ENCODE data around the gene DPP6.

Gene DPP6

DNA sequence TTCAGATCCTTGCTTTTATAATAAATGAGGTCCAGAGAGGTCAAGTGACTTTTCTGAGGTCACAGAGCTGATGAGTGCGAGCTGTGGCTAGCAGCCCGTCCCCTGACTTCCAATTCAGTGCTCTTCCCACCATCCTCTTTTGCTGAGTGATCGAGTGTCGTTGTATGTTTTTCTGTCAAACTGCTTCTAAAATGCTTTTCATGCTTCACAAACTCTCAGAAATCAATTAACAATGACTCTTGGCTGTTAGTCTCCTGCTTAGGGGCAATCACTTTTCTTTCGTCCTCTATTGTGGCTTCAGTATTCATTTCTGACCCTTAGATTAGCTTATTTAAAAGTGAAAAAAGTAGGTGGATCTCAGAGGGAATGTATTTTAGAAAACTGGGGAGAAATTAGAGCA lies 423.7 kb downstream of the DPP6 start:
- no peak overlapping the region for H3K4me3 ChIP-seq (ENCODE audit: low read depth, low read length)
- TF ChIP-seq, protein P1, sequence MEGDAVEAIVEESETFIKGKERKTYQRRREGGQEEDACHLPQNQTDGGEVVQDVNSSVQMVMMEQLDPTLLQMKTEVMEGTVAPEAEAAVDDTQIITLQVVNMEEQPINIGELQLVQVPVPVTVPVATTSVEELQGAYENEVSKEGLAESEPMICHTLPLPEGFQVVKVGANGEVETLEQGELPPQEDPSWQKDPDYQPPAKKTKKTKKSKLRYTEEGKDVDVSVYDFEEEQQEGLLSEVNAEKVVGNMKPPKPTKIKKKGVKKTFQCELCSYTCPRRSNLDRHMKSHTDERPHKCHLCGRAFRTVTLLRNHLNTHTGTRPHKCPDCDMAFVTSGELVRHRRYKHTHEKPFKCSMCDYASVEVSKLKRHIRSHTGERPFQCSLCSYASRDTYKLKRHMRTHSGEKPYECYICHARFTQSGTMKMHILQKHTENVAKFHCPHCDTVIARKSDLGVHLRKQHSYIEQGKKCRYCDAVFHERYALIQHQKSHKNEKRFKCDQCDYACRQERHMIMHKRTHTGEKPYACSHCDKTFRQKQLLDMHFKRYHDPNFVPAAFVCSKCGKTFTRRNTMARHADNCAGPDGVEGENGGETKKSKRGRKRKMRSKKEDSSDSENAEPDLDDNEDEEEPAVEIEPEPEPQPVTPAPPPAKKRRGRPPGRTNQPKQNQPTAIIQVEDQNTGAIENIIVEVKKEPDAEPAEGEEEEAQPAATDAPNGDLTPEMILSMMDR (IDR thresholded peaks at IDR 0.05; ENCODE audit: insufficient read depth, low read length, missing control alignments), result no peak
- POLR2A ChIA-PET, result no interaction called here
- DNase-seq (ENCODE audit: low read depth, low spot score), result no peak
- CTCF ChIA-PET, result no interaction called here

DNA sequence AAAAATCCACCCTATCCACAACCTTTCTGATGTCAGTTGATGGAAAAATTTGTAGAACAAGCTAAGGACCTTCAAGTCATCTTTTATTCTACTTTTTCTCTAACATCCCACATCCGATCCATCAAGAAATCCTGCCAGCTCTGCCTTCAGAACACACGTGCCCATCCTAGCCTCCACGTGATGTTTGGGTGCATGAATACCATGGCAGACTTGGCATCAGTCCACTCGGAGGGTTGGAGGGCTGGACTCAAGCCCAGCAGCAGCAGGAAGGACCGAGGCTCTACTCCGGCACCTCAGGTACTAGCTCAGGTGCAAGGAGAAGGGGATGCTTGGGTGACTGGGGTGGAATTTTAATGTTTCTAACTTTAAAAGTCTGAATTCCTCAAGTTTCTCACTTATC lies 428.6 kb downstream of the DPP6 start:
- POLR2A ChIA-PET, result no interaction called here
- CTCF ChIA-PET, result no interaction called here

DNA sequence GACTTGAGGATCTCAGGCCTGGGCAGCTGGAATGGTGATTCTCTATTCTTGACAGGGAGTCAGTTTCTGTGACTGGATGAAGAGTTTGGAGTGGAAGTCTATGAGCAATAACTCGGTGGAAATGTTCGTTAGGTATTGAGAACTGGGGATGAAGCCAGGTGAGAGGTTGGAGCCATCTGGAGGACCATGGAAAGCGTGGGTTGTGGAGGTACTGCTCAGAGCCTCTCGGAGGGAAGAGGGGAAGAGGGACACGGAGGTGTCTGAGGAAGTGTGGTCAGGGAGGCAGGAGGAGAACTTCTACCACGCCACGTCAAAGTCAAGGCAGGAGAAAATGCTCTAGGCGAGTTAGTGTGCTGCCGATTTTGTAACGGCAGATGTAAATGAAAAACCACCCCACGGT lies 430.7 kb downstream of the DPP6 start:
- ChIA-PET CTCF (interaction anchor here (0.6 kb wide), 1 partner anchor 21 kb away, joined by 3 read pairs; no protein-coding TSS in a partner anchor), POLR2A (no interaction called here)
- TF ChIP-seq, protein P1 (IDR thresholded peaks at IDR 0.05; ENCODE audit: insufficient read depth, low read length, missing control alignments), result no peak
- DNase-seq (ENCODE audit: low read depth, low spot score), result no peak
- no peak overlapping the region for H3K4me3 ChIP-seq (ENCODE audit: low read depth, low read length)

More for the DNA sequence above, 428.6 kb downstream of the DPP6 start:
- TF ChIP-seq, protein P1 (IDR thresholded peaks at IDR 0.05; ENCODE audit: insufficient read depth, low read length, missing control alignments), result no peak
- H3K4me3 ChIP-seq (ENCODE audit: low read depth, low read length), result no peak overlapping the region
- no peak for DNase-seq (ENCODE audit: low read depth, low spot score)

DNA sequence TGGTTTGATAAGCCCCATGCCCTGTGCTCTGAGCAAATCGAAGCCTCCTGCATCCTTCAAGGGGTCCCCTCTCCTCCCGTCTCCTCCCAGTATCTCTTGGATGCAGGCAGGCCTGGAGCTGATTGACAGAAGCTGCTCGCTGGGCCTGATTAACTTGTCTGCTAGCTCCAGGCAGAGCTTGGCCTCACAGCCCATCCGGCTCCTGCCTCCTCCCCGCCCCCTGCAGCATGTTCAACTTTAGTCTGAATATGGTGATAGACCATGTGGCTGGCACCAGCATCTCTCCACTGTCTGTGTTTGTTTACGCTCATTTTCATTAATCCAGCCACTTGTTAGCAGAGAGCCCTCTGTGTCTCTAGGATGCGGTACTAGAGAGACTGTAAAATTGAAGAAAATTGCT lies 432.2 kb downstream of the DPP6 start:
- ChIA-PET CTCF (no interaction called here), POLR2A (no interaction called here)
- DNase-seq (ENCODE audit: low read depth, low spot score), result no peak
- TF ChIP-seq, protein P1 (IDR thresholded peaks at IDR 0.05; ENCODE audit: insufficient read depth, low read length, missing control alignments), result no peak
- H3K4me3 ChIP-seq (ENCODE audit: low read depth, low read length), result no peak overlapping the region

DNA sequence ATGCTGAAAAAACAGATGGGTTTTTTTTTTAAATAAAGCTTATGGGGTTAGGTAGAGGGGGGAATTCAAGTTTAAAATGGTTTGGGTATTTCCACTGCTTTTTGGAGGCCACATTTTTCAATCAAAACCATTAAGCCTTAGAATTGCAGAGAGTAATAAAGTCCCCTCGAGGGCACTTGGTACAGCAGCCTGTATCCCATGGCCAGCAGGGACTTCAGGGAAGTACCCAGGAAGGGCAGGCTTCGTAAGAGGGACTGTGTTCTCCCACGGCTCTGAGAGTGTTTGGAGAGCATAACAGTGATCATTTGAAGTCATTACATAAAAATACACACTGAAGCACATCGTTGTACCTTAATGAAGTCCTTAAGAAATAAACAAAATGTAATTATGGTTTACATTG lies 432.7 kb downstream of the DPP6 start:
- ChIA-PET POLR2A (no interaction called here), CTCF (no interaction called here)
- TF ChIP-seq, protein P1 (IDR thresholded peaks at IDR 0.05; ENCODE audit: insufficient read depth, low read length, missing control alignments), result no peak

DNA sequence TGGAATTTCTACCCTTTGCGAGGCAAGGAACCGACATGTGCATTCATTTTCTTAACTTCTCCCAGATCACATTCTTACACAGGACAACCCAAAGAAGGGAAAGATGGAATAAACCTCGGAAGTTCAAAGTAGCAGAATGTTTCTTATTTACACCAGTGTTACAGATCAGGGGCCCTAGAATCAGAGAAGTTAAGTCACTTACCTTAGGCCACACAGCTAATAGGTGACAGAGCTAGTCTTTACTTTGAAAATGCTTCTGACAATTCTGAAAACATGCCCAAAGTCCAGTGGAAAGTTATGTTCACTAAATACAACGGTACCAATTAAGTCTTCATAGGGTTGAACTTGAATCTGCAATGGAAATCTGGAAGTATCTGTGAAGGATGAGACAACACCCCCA lies 437.7 kb downstream of the DPP6 start:
- H3K4me3 ChIP-seq (ENCODE audit: low read depth, low read length), result no peak overlapping the region
- TF ChIP-seq, protein P1 (IDR thresholded peaks at IDR 0.05; ENCODE audit: insufficient read depth, low read length, missing control alignments), result no peak
- POLR2A ChIA-PET, result no interaction called here
- DNase-seq (ENCODE audit: low read depth, low spot score), result no peak
- CTCF ChIA-PET, result interaction anchor here (1.0 kb wide), 1 partner anchor 14 kb away, joined by 4 read pairs; no protein-coding TSS in a partner anchor

More for the DNA sequence above, 432.7 kb downstream of the DPP6 start:
- no peak for DNase-seq (ENCODE audit: low read depth, low spot score)
- H3K4me3 ChIP-seq (ENCODE audit: low read depth, low read length), result no peak overlapping the region
